Astrocyte (in vitro differentiated cells and primary cell): ENCODE results near the gene PSAP.

Experiments
- CTCF ChIP-seq: IDR thresholded peaks from 2 replicates; pipeline ENCODE4 v1.5.1; 2011; ENCODE audit warnings: low read depth, mild to moderate bottlenecking, inconsistent platforms, low read length, moderate library complexity; ENCODE audit not compliant: insufficient read depth
- EZH2 ChIP-seq: IDR thresholded peaks from 2 replicates; pipeline ENCODE4 v1.6.1; 2012; ENCODE audit warnings: mild to moderate bottlenecking, low read length, inconsistent platforms; ENCODE audit not compliant: insufficient read depth

GRCh38 chr10:71840177-71840957 is 10.7 kb downstream of the PSAP start:
- TF ChIP-seq CTCF, result no peak
- no peak for TF ChIP-seq EZH2
